H1 (cell line): Measurements from ENCODE around the gene LRCH1. TPM values are rescaled to one million over a fixed set of nuclear protein-coding genes. Genes with fewer than 3 reads are reported as not detected.

Source experiments
- CTCF ChIA-PET: fragments of 300-600 bp; sonication (Branson Sonifier 250); formaldehyde crosslinking; loops from one replicate; lab custom pipeline; 2021; ENCODE audit not compliant: partially characterized antibody; lab: Charles Lee
- POLR2A ChIA-PET: fragments of 300-600 bp; sonication (Branson Sonifier 250); formaldehyde crosslinking; loops from one replicate; lab custom pipeline; 2021; ENCODE audit warnings: inconsistent platforms; ENCODE audit not compliant: partially characterized antibody; lab: Charles Lee
- DNase-seq, 2 experiments: peaks; one replicate each; pipeline versions ENCODE4 v3.0.0 to v3.0.0-alpha.2; 2010 to 2022; ENCODE audit warnings: low spot score in 2 of 2, low read depth in 1 of 2, mixed read lengths in 1 of 2
- FAIRE-seq: peaks from 2 replicates; lab custom pipeline; 2011; peaks lifted over from hg19 to GRCh38; lab: Jason Lieb, UNC
- H2AFZ ChIP-seq: 2 replicates; pipeline ENCODE4 v1.8.1; 2012; ENCODE audit warnings: low read length, inconsistent platforms
- H2AK5ac ChIP-seq: 2 replicates; pipeline ENCODE4 v1.6.1; 2013; ENCODE audit warnings: low read depth, low read length
- H2BK120ac ChIP-seq: replicated peaks from 2 replicates; pipeline ENCODE3; 2013; ENCODE audit warnings: low read depth, low read length, inconsistent platforms
- H2BK12ac ChIP-seq: 2 replicates; pipeline ENCODE4 v1.6.1; 2013; ENCODE audit warnings: low read depth, low read length
- H2BK15ac ChIP-seq: 2 replicates; pipeline ENCODE4 v1.6.1; 2013; ENCODE audit warnings: low read length
- H2BK20ac ChIP-seq: 2 replicates; pipeline ENCODE4 v1.6.1; 2013; ENCODE audit warnings: low read length
- H2BK5ac ChIP-seq: 2 replicates; pipeline ENCODE4 v1.6.1; 2013; ENCODE audit warnings: low read depth, low read length
- H3K14ac ChIP-seq: 2 replicates; pipeline ENCODE4 v1.6.1; 2013; ENCODE audit warnings: inconsistent platforms; ENCODE audit not compliant: insufficient read length
- H3K18ac ChIP-seq: 2 replicates; pipeline ENCODE4 v1.6.1; 2013; ENCODE audit warnings: low read length; ENCODE audit errors: extremely low read depth
- H3K23ac ChIP-seq: 2 replicates; pipeline ENCODE4 v1.6.1; 2013; ENCODE audit warnings: inconsistent platforms; ENCODE audit not compliant: insufficient read length
- H3K23me2 ChIP-seq: 2 replicates; pipeline ENCODE4 v1.6.1; 2013; ENCODE audit warnings: low read depth, low read length
- H3K27ac ChIP-seq: 2 replicates; pipeline ENCODE4 v1.6.1; 2011; ENCODE audit warnings: low read depth, low read length, inconsistent platforms
- H3K27me3 ChIP-seq, 4 experiments: replicated peaks in 1 of 4; 1 replicate in 1 of 4; 2 replicates in 3 of 4; pipeline versions ENCODE4 v1.6.1 to v1.8.1; 2011 to 2013; ENCODE audit warnings: low read length in 3 of 4, mild to moderate bottlenecking in 3 of 4, inconsistent platforms in 2 of 4, mixed read lengths in 2 of 4, moderate library complexity in 1 of 4; ENCODE audit not compliant: control insufficient read depth in 3 of 4, insufficient read depth in 3 of 4; ENCODE audit errors: extremely low read depth in 1 of 4
- H3K36me3 ChIP-seq, 4 experiments: 2 replicates each; pipeline versions ENCODE4 v1.6.1 to v1.8.1; 2011 to 2013; ENCODE audit warnings: mild to moderate bottlenecking in 4 of 4, low read length in 3 of 4, moderate library complexity in 2 of 4, control low read depth in 1 of 4, inconsistent platforms in 1 of 4; ENCODE audit not compliant: insufficient read depth in 4 of 4, control insufficient read depth in 2 of 4
- H3K4ac ChIP-seq: replicated peaks from 2 replicates; pipeline ENCODE3; 2013; ENCODE audit warnings: low read length, low read depth, mixed read lengths, inconsistent platforms; ENCODE audit not compliant: insufficient read length
- H3K4me1 ChIP-seq, 4 experiments: replicated peaks in 1 of 4; 1 replicate in 1 of 4; 2 replicates in 3 of 4; pipeline versions ENCODE4 v1.6.1 to v1.8.1; 2011 to 2013; ENCODE audit warnings: low read length in 3 of 4, inconsistent platforms in 2 of 4, mixed read lengths in 1 of 4; ENCODE audit not compliant: insufficient read depth in 4 of 4, control insufficient read depth in 3 of 4
- H3K4me2 ChIP-seq, 2 experiments: 2 replicates each; pipeline versions ENCODE4 v1.6.1 to v1.8.1; 2011 to 2013; ENCODE audit warnings: low read depth in 2 of 2, low read length in 2 of 2, control low read depth in 1 of 2, inconsistent platforms in 1 of 2, mild to moderate bottlenecking in 1 of 2; ENCODE audit not compliant: insufficient read depth in 1 of 2
- H3K4me3 ChIP-seq, 4 experiments: fragments of 200-600, 300-600 bp in 1 of 4; sonication (generic), shearing (Covaris generic), sonication (Bioruptor Twin) in 1 of 4; 2 replicates each; pipeline versions ENCODE4 v1.5.1 to v1.8.1; 2011 to 2016; ENCODE audit warnings: low read length in 4 of 4, low read depth in 3 of 4, control low read depth in 2 of 4, inconsistent platforms in 2 of 4, mild to moderate bottlenecking in 2 of 4, mixed read lengths in 1 of 4, moderate library complexity in 1 of 4; ENCODE audit not compliant: insufficient read depth in 2 of 4; ENCODE audit errors: extremely low read depth in 1 of 4
- H3K56ac ChIP-seq: replicated peaks from 2 replicates; pipeline ENCODE3; 2013; ENCODE audit warnings: low read depth, mild to moderate bottlenecking, mixed read lengths, low read length, inconsistent platforms; ENCODE audit not compliant: insufficient read length
- H3K79me1 ChIP-seq: 2 replicates; pipeline ENCODE4 v1.6.1; 2013; ENCODE audit warnings: low read depth, low read length, control low read depth
- H3K79me2 ChIP-seq, 2 experiments: 2 replicates each; pipeline versions ENCODE4 v1.6.1 to v1.8.1; 2012 to 2013; ENCODE audit warnings: low read length in 2 of 2, mild to moderate bottlenecking in 2 of 2, inconsistent platforms in 1 of 2; ENCODE audit not compliant: insufficient read depth in 2 of 2, control insufficient read depth in 1 of 2
- H3K9ac ChIP-seq, 4 experiments: replicated peaks in 1 of 4; 1 replicate in 1 of 4; 2 replicates in 3 of 4; pipeline versions ENCODE4 v1.6.1 to v1.8.1; 2011 to 2013; ENCODE audit warnings: low read depth in 3 of 4, low read length in 3 of 4, control low read depth in 2 of 4, mild to moderate bottlenecking in 2 of 4, moderate library complexity in 2 of 4, inconsistent platforms in 1 of 4; ENCODE audit errors: extremely low read depth in 1 of 4
- H3K9me3 ChIP-seq, 2 experiments: 2 replicates each; pipeline versions ENCODE4 v1.6.1 to v1.8.1; 2012 to 2013; ENCODE audit warnings: mild to moderate bottlenecking in 2 of 2, moderate library complexity in 2 of 2, control low read depth in 1 of 2, inconsistent platforms in 1 of 2, low read depth in 1 of 2, low read length in 1 of 2, mixed read lengths in 1 of 2; ENCODE audit not compliant: insufficient read depth in 2 of 2
- H4K20me1 ChIP-seq, 2 experiments: replicated peaks in 1 of 2; 2 replicates each; pipeline versions ENCODE3 to v1.8.1; 2011 to 2013; ENCODE audit warnings: inconsistent platforms in 2 of 2, low read length in 2 of 2, mild to moderate bottlenecking in 1 of 2; ENCODE audit not compliant: insufficient read depth in 2 of 2, control insufficient read depth in 1 of 2
- H4K5ac ChIP-seq: 2 replicates; pipeline ENCODE4 v1.6.1; 2013; ENCODE audit warnings: low read length, low read depth, mixed read lengths, inconsistent platforms; ENCODE audit not compliant: insufficient read length
- H4K8ac ChIP-seq: 2 replicates; pipeline ENCODE4 v1.8.0; 2013; ENCODE audit warnings: mild to moderate bottlenecking, moderate library complexity, low read length, inconsistent platforms; ENCODE audit not compliant: insufficient read depth; ENCODE audit errors: extremely low read depth
- H4K91ac ChIP-seq: replicated peaks from 2 replicates; pipeline ENCODE3; 2013; ENCODE audit warnings: low read length, mixed read lengths, inconsistent platforms; ENCODE audit not compliant: insufficient read length
- JUN ChIP-seq: IDR thresholded peaks from 2 replicates; pipeline ENCODE4 v1.6.1; 2011; ENCODE audit warnings: low read depth, mild to moderate bottlenecking, improper control_type of control experiment, low read length
- RFX5 ChIP-seq: IDR thresholded peaks from 2 replicates; pipeline ENCODE4 v1.6.1; 2011; ENCODE audit warnings: low read depth, low read length, improper control_type of control experiment, borderline replicate concordance
- SP1 ChIP-seq: IDR thresholded peaks from 2 replicates; pipeline ENCODE4 v1.6.1; 2011; ENCODE audit warnings: low read depth, low read length
- ZNF274 ChIP-seq: IDR thresholded peaks from 2 replicates; pipeline ENCODE4 v1.7.0; 2012; ENCODE audit warnings: low read length, borderline replicate concordance; ENCODE audit errors: extremely low read depth
- WGBS, 2 experiments: shearing (Covaris generic) in 1 of 2; methylation state at CpG; one replicate each; pipeline versions ENCODE4 v1.1.6 to v1.1.7; 2013 to 2015; ENCODE audit warnings: low lambda C conversion rate in 2 of 2, mixed read lengths in 2 of 2, inconsistent platforms in 1 of 2, low coverage in 1 of 2, missing lambda C conversion rate in 1 of 2; ENCODE audit not compliant: insufficient replicate concordance in 2 of 2, insufficient coverage in 1 of 2, insufficient read length in 1 of 2; ENCODE audit errors: extremely low coverage in 1 of 2, missing lambda C conversion rate in 1 of 2; 5-methylcytosine and 5-hydroxymethylcytosine counted together
- polyA plus RNA-seq, 7 experiments: library from polyadenylated mRNA; depleted of rRNA in 3 of 7; stranded (reverse) in 5 of 7; unstranded in 2 of 7; fragments of >200 nt in 5 of 7; fragments of 200-250 nt in 2 of 7; gene quantifications; 1 replicate in 5 of 7; 2 replicates in 1 of 7; 4 replicates in 1 of 7; pipeline versions ENCODE4 v1.2.1 to v1.2.3, GENCODE V29; 2011 to 2013; ENCODE audit warnings: missing spikeins in 2 of 7, mixed read lengths in 2 of 7
- total RNA-seq: library from RNA; stranded (reverse); fragmentation: NEBNext Ultra II Directional; extraction: Animal tissue kit (Norgen Biotek cat#: 25700); gene quantifications from 2 replicates; pipeline ENCODE4 v1.2.1, GENCODE V29; 2021

Gene LRCH1
- total and polyA plus RNA-seq, 2 of the 8 experiments (the other 6 are each of a cell fraction or from before 2014, with no cell fraction given) = 3.0 to 10.1 TPM

DNA sequence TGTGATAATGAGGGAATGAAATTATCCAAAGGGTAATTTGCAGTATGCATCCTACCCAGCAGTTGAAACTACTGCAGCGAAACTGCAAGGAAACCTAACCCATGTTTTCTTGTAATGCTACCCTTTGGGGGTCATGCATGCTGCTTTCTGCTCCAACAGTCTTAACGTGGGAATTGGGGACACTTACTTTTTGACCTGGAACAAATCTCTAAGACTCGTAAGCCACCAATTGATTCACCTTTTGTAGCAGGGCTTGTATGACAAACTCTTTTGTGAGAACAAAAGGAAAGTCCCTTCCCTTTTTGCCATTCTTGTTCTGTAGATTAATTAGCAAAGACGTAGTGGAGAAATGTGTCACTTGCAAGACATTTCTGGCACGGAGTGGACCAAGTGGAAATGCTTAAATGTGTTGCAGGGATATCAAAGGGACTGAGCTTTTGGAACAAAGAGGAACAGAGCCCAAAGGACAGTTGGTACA, 27.4 kb downstream of the LRCH1 start:
- H4K20me1 ChIP-seq = peaks cover 0 to 3% of the 10 kb centered on the region in 2 experiments

More for the DNA sequence above, 27.4 kb downstream of the LRCH1 start:
- TF ChIP-seq JUN (no peak), ZNF274 (no peak), SP1 (no peak), RFX5 (no peak)
- TF ChIP-seq, all 59 proteins: peak for 0
- no peak for DNase-seq
- WGBS, 2 experiments = 86% methylated on average over 5 of the region's 5 CpGs; no CpG with 5 or more reads in 1 of the 2 experiments
- Histone ChIP-seq H3K14ac (no peak overlapping the region), H2AK5ac (no peak overlapping the region), H2BK120ac (no peak overlapping the region), H3K4ac (no peak overlapping the region), H3K79me2 (peaks cover 0 to 10% of the 10 kb centered on the region in 2 experiments; a peak in 1 of 4 replicates), H3K27me3 (no peaks in the 10 kb centered on the region), H2BK12ac (no peak overlapping the region), H3K4me1 (no peaks in the 10 kb centered on the region), H3K4me2 (no peak overlapping the region), H4K5ac (no peak overlapping the region), H3K23me2 (no peaks in the 10 kb centered on the region), H3K23ac (no peak overlapping the region), H3K9me3 (no peaks in the 10 kb centered on the region), H3K36me3 (no peaks in the 10 kb centered on the region), H2BK15ac (no peak overlapping the region), H4K91ac (no peak overlapping the region), H4K8ac (no peak overlapping the region), H3K79me1 (no peaks in the 10 kb centered on the region; the same call in none of the 2 replicates), H2BK5ac (no peak overlapping the region), H2AFZ (no peak overlapping the region), H3K56ac (no peak overlapping the region), H2BK20ac (no peak overlapping the region), H3K18ac (no peak overlapping the region), H3K4me3 (no peak overlapping the region), H3K27ac (no peak overlapping the region), H3K9ac (no peak overlapping the region)
- FAIRE-seq = no peak
- ChIA-PET CTCF (interaction anchor here (0.6 to 1.4 kb wide), 5 partner anchors 23 to 931 kb away, joined by 3 to 7 read pairs (median 4); no protein-coding TSS in a partner anchor), POLR2A (no interaction called here)
